H9 (cell line): ENCODE measurements around the gene PBOV1. TPM values are rescaled to one million over a fixed set of nuclear protein-coding genes. Genes with fewer than 3 reads are reported as not detected.

ENCODE experiments used
- DNase-seq: peaks from one replicate; pipeline ENCODE4 v3.0.0-alpha.2; 2017
- H2AFZ ChIP-seq: one replicate; pipeline ENCODE4 v1.6.1; 2013; ENCODE audit warnings: mild to moderate bottlenecking, low read length, control low read depth, moderate library complexity
- H2AK5ac ChIP-seq: 2 replicates; pipeline ENCODE4 v1.6.1; 2013; ENCODE audit warnings: low read length, control low read depth, mixed read lengths; ENCODE audit not compliant: insufficient read length
- H2BK120ac ChIP-seq: one replicate; pipeline ENCODE4 v1.6.1; 2013; ENCODE audit warnings: low read depth, mild to moderate bottlenecking, low read length, control low read depth, inconsistent platforms; ENCODE audit not compliant: poor library complexity, severe bottlenecking
- H2BK12ac ChIP-seq: 2 replicates; pipeline ENCODE4 v1.6.1; 2013; ENCODE audit warnings: low read length, control low read depth, mixed read lengths, low read depth; ENCODE audit not compliant: insufficient read length
- H2BK15ac ChIP-seq: 2 replicates; pipeline ENCODE4 v1.6.1; 2013; ENCODE audit warnings: low read depth, low read length, control low read depth
- H2BK20ac ChIP-seq: one replicate; pipeline ENCODE4 v1.6.1; 2013; ENCODE audit warnings: low read depth, mild to moderate bottlenecking, low read length, control low read depth, inconsistent platforms; ENCODE audit not compliant: poor library complexity, severe bottlenecking
- H2BK5ac ChIP-seq: 2 replicates; pipeline ENCODE4 v1.6.1; 2013; ENCODE audit warnings: low read length, control low read depth, mixed read lengths; ENCODE audit not compliant: insufficient read length
- H3K14ac ChIP-seq: 2 replicates; pipeline ENCODE4 v1.6.1; 2013; ENCODE audit warnings: low read length, control low read depth; ENCODE audit not compliant: insufficient read depth
- H3K18ac ChIP-seq: 2 replicates; pipeline ENCODE4 v1.6.1; 2013; ENCODE audit warnings: low read depth, mild to moderate bottlenecking, mixed read lengths, low read length, control low read depth; ENCODE audit not compliant: insufficient read length
- H3K23ac ChIP-seq: 2 replicates; pipeline ENCODE4 v1.6.1; 2013; ENCODE audit warnings: low read length, control low read depth, mixed read lengths, low read depth; ENCODE audit not compliant: insufficient read length
- H3K23me2 ChIP-seq: 2 replicates; pipeline ENCODE4 v1.6.1; 2013; ENCODE audit warnings: low read depth, mild to moderate bottlenecking, mixed read lengths, low read length, control low read depth; ENCODE audit not compliant: insufficient read length, poor library complexity, severe bottlenecking
- H3K27ac ChIP-seq: 2 replicates; pipeline ENCODE4 v1.5.1; 2013; ENCODE audit warnings: low read length, control low read depth, mixed read lengths, low read depth; ENCODE audit not compliant: insufficient read length
- H3K27me3 ChIP-seq: 2 replicates; pipeline ENCODE4 v1.6.1; 2013; ENCODE audit warnings: low read length, control low read depth, inconsistent platforms; ENCODE audit not compliant: insufficient read depth
- H3K4ac ChIP-seq: 2 replicates; pipeline ENCODE4 v1.6.1; 2013; ENCODE audit warnings: low read depth, mild to moderate bottlenecking, control low read depth, inconsistent platforms, low read length, moderate library complexity
- H3K4me1 ChIP-seq: 2 replicates; pipeline ENCODE4 v1.6.1; 2013; ENCODE audit warnings: low read length, control low read depth, inconsistent platforms; ENCODE audit not compliant: insufficient read depth
- H3K4me2 ChIP-seq: 2 replicates; pipeline ENCODE4 v1.6.1; 2013; ENCODE audit warnings: low read length, control low read depth, mixed read lengths; ENCODE audit not compliant: insufficient read length, insufficient read depth
- H3K56ac ChIP-seq: 2 replicates; pipeline ENCODE4 v1.6.1; 2013; ENCODE audit warnings: low read depth, mild to moderate bottlenecking, mixed read lengths, low read length, control low read depth; ENCODE audit not compliant: insufficient read length
- H3K79me1 ChIP-seq: 2 replicates; pipeline ENCODE4 v1.6.1; 2013; ENCODE audit warnings: low read depth, mild to moderate bottlenecking, moderate library complexity, low read length, control low read depth, inconsistent platforms; ENCODE audit not compliant: insufficient read depth, poor library complexity, severe bottlenecking
- H3K79me2 ChIP-seq: 2 replicates; pipeline ENCODE4 v1.6.1; 2013; ENCODE audit warnings: low read length, control low read depth, inconsistent platforms; ENCODE audit not compliant: insufficient read depth
- H3K9ac ChIP-seq: 2 replicates; pipeline ENCODE4 v1.6.1; 2013; ENCODE audit warnings: low read length, control low read depth, mixed read lengths; ENCODE audit not compliant: insufficient read length; ENCODE audit errors: extremely low read depth
- H3K9me3 ChIP-seq: one replicate; pipeline ENCODE4 v1.6.1; 2013; ENCODE audit warnings: low read depth, low read length, inconsistent platforms; ENCODE audit not compliant: control insufficient read depth
- H3T11ph ChIP-seq: one replicate; pipeline ENCODE4 v1.6.1; 2013; ENCODE audit warnings: mild to moderate bottlenecking, low read length, control low read depth, inconsistent platforms
- H4K20me1 ChIP-seq: one replicate; pipeline ENCODE4 v1.6.1; 2013; ENCODE audit not compliant: control insufficient read depth, insufficient read length, insufficient read depth
- H4K5ac ChIP-seq: 2 replicates; pipeline ENCODE4 v1.6.1; 2013; ENCODE audit warnings: low read depth, mild to moderate bottlenecking, mixed read lengths, low read length, control low read depth; ENCODE audit not compliant: insufficient read length
- H4K8ac ChIP-seq: replicated peaks from 2 replicates; pipeline ENCODE4 v1.6.1; 2013; ENCODE audit warnings: low read length, control low read depth, mixed read lengths, low read depth; ENCODE audit not compliant: insufficient read length
- H4K91ac ChIP-seq: 2 replicates; pipeline ENCODE4 v1.6.1; 2013; ENCODE audit warnings: low read depth, mild to moderate bottlenecking, moderate library complexity, mixed read lengths, low read length, control low read depth; ENCODE audit not compliant: insufficient read length
- H3K27ac Mint-ChIP-seq, 3 experiments: 2 replicates in 2 of 3; 3 replicates in 1 of 3; pipeline ENCODE4 v1.8.0; 2020 to 2021; ENCODE audit warnings: mixed read lengths in 3 of 3, mild to moderate bottlenecking in 1 of 3, moderate library complexity in 1 of 3
- H3K27me3 Mint-ChIP-seq: 2 replicates; pipeline ENCODE4 v1.8.0; 2021; ENCODE audit warnings: low read depth, mild to moderate bottlenecking, moderate library complexity, mixed read lengths
- H3K36me3 Mint-ChIP-seq, 3 experiments: 2 replicates in 2 of 3; 3 replicates in 1 of 3; pipeline ENCODE4 v1.8.0; 2020 to 2021; ENCODE audit warnings: low read depth in 3 of 3, mixed read lengths in 3 of 3; ENCODE audit not compliant: insufficient read depth in 1 of 3
- H3K4me1 Mint-ChIP-seq, 2 experiments: 2 replicates each; pipeline ENCODE4 v1.8.0; 2020; ENCODE audit warnings: mixed read lengths in 2 of 2
- H3K4me3 Mint-ChIP-seq, 2 experiments: 2 replicates in 1 of 2; 3 replicates in 1 of 2; pipeline ENCODE4 v1.8.0; 2020 to 2021; ENCODE audit warnings: mild to moderate bottlenecking in 2 of 2, mixed read lengths in 2 of 2, moderate library complexity in 1 of 2
- H3K9me3 Mint-ChIP-seq, 2 experiments: 2 replicates in 1 of 2; 3 replicates in 1 of 2; pipeline ENCODE4 v1.8.0; 2020; ENCODE audit warnings: mild to moderate bottlenecking in 2 of 2, mixed read lengths in 2 of 2, moderate library complexity in 1 of 2
- CTCF ChIP-seq: fragments of 200-600 bp; sonication (generic); conservative IDR thresholded peaks from 3 replicates; pipeline ENCODE4 v1.8.0; 2021; ENCODE audit warnings: antibody characterized with exemption, mild to moderate bottlenecking
- WGBS: extraction: QIAGEN DNeasy Blood & Tissue Kit; methylation state at CpG from one replicate; pipeline ENCODE4 v1.1.7; 2013; ENCODE audit warnings: missing lambda C conversion rate, low lambda C conversion rate, mixed read lengths; ENCODE audit not compliant: insufficient read length; ENCODE audit errors: extremely low coverage; 5-methylcytosine and 5-hydroxymethylcytosine counted together
- total RNA-seq: library from RNA; stranded (reverse); gene quantifications from 2 replicates; pipeline ENCODE4 v1.2.1, GENCODE V29; 2021

The PBOV1 gene
- total RNA-seq, 1 experiment from 2014 or later: not detected

- Histone ChIP-seq H3K14ac (no peak overlapping the region), H2BK15ac (no peak overlapping the region), H3T11ph (no peak overlapping the region), H3K4me1 (no peaks in the 10 kb centered on the region), H3K9ac (no peak overlapping the region), H4K20me1 (no peaks in the 10 kb centered on the region), H3K4ac (no peak overlapping the region), H3K9me3 (no peaks in the 10 kb centered on the region), H3K27ac (no peak overlapping the region), H3K56ac (no peak overlapping the region), H2BK120ac (no peak overlapping the region), H2AK5ac (no peak overlapping the region), H3K18ac (no peak overlapping the region), H3K79me1 (no peaks in the 10 kb centered on the region), H2BK12ac (no peak overlapping the region), H4K5ac (no peak overlapping the region), H3K23me2 (no peaks in the 10 kb centered on the region), H4K8ac (no peak overlapping the region), H3K23ac (no peak overlapping the region), H3K4me2 (no peak overlapping the region), H3K27me3 (no peaks in the 10 kb centered on the region; the same call in 1 of the 2 replicates), H3K79me2 (no peaks in the 10 kb centered on the region), H2AFZ (no peak overlapping the region), H4K91ac (no peak overlapping the region), H2BK20ac (no peak overlapping the region), H2BK5ac (no peak overlapping the region)
- no peak for TF ChIP-seq CTCF
- no peak for DNase-seq
- Mint-ChIP-seq H3K36me3 (no peaks in the 10 kb centered on the region), H3K27ac (peak overlapping the region in 1 of 3 experiments; percentile 2; a peak in 1 of 7 replicates), H3K4me1 (peaks cover 16 to 21% of the 10 kb centered on the region in 2 experiments), H3K9me3 (no peaks in the 10 kb centered on the region), H3K4me3 (no peak overlapping the region), H3K27me3 (no peaks in the 10 kb centered on the region)
- no CpG with 5 or more reads among the region's 3 CpGs for WGBS
These were observed 12.6 kb upstream of the PBOV1 start for GRCh38 chr6:138230759-138231380.
